A549 (cell line): ENCODE measurements around the gene P4HB.

Source experiments
- CEBPB ChIP-seq, 2 experiments: fragments of >200 bp in 1 of 2; sonication (Bioruptor Twin) in 1 of 2; formaldehyde crosslinking in 1 of 2; IDR thresholded peaks; 2 replicates each; pipeline ENCODE4 v1.6.1; 2012 to 2016
- EP300 ChIP-seq, 2 experiments: fragments of >200 bp; sonication (Bioruptor Twin); formaldehyde crosslinking; IDR thresholded peaks; 2 replicates in 1 of 2; 3 replicates in 1 of 2; pipeline ENCODE4 v1.6.1; 2016 to 2017
- KDM1A ChIP-seq: fragments of 200-600 bp; sonication (generic); IDR thresholded peaks from 2 replicates; pipeline ENCODE4 v1.6.1; 2016; ENCODE audit warnings: low read depth, mild to moderate bottlenecking
- MAZ ChIP-seq: fragments of 150-350 bp; IDR thresholded peaks from 2 replicates; pipeline ENCODE4 v1.6.1; 2014; ENCODE audit warnings: antibody characterized with exemption, low read depth, low read length, borderline replicate concordance
- POLR2A ChIP-seq: IDR thresholded peaks from 2 replicates; pipeline ENCODE4 v1.6.1; 2012; ENCODE audit warnings: mild to moderate bottlenecking, low read length
- RFX5 ChIP-seq: fragments of 450-650 bp; IDR thresholded peaks from 2 replicates; pipeline ENCODE4 v1.7.1; 2014; ENCODE audit warnings: antibody characterized with exemption, mild to moderate bottlenecking, moderate library complexity
- ZC3H11A ChIP-seq: fragments of 450-650 bp; IDR thresholded peaks from 2 replicates; pipeline ENCODE4 v1.6.1; 2014; ENCODE audit warnings: antibody characterized with exemption, mild to moderate bottlenecking
- ZFP36 ChIP-seq: fragments of 450-650 bp; IDR thresholded peaks from 2 replicates; pipeline ENCODE4 v1.6.1; 2014; ENCODE audit warnings: borderline replicate concordance; ENCODE audit not compliant: partially characterized antibody
- ZNF302 ChIP-seq: fragments of 250-450 bp; sonication (Bioruptor Pico); IDR thresholded peaks from 2 replicates; pipeline ENCODE4 v1.9.0; 2021; ENCODE audit warnings: inconsistent platforms, mild to moderate bottlenecking, moderate library complexity
- ZSCAN20 ChIP-seq: fragments of 250-450 bp; sonication (Bioruptor Pico); IDR thresholded peaks from 2 replicates; pipeline ENCODE4 v1.8.0; 2022; ENCODE audit warnings: mild to moderate bottlenecking, moderate library complexity
- TF ChIP-seq, protein P1 (sequence below): fragments of >200 bp; sonication (Bioruptor Twin); formaldehyde crosslinking; IDR thresholded peaks from 3 replicates; pipeline ENCODE4 v1.5.1; 2016
- TF ChIP-seq, protein P2 (sequence below): fragments of 200-600 bp; sonication (generic); IDR thresholded peaks from 2 replicates; pipeline ENCODE4 v1.6.1; 2016; ENCODE audit warnings: antibody characterized with exemption, mild to moderate bottlenecking, moderate library complexity
- TF ChIP-seq, protein P3 (sequence below): IDR thresholded peaks from 2 replicates; pipeline ENCODE4 v1.6.1; 2012
- TF ChIP-seq, protein P4 (sequence below): IDR thresholded peaks from 2 replicates; pipeline ENCODE4 v1.6.1; 2012

DNA sequence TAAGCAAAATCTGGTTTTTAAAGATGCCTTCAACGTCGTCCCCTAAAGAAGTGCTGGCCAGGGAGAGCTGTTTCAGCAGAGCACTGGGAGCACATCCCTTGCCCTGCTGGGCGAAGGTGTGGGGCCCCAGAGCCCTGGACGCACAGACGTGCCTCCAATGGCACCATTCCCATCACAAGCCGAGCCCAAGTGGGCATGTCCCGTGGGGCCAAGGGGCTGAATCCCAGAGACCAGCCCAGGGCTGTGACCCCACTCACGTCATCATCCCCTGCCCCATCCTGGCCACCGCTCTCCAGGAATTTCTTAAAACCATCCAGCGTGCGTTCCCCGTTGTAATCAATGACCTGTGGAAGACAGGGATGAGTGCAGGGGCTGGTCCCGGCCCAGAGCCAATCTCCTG is 15.4 kb downstream of the P4HB start:
- TF ChIP-seq RFX5 (no peak), POLR2A (no peak), CEBPB (IDR thresholded peaks at IDR 0.05) (no peak), MAZ (no peak), ZSCAN20 (CRISPR knock-in tag) (no peak), ZC3H11A (no peak), EP300 (IDR thresholded peaks at IDR 0.05) (no peak), ZNF302 (CRISPR knock-in tag) (no peak), ZFP36 (no peak), KDM1A (no peak)
- TF ChIP-seq, protein P1, sequence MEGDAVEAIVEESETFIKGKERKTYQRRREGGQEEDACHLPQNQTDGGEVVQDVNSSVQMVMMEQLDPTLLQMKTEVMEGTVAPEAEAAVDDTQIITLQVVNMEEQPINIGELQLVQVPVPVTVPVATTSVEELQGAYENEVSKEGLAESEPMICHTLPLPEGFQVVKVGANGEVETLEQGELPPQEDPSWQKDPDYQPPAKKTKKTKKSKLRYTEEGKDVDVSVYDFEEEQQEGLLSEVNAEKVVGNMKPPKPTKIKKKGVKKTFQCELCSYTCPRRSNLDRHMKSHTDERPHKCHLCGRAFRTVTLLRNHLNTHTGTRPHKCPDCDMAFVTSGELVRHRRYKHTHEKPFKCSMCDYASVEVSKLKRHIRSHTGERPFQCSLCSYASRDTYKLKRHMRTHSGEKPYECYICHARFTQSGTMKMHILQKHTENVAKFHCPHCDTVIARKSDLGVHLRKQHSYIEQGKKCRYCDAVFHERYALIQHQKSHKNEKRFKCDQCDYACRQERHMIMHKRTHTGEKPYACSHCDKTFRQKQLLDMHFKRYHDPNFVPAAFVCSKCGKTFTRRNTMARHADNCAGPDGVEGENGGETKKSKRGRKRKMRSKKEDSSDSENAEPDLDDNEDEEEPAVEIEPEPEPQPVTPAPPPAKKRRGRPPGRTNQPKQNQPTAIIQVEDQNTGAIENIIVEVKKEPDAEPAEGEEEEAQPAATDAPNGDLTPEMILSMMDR = no peak
- TF ChIP-seq, protein P2, sequence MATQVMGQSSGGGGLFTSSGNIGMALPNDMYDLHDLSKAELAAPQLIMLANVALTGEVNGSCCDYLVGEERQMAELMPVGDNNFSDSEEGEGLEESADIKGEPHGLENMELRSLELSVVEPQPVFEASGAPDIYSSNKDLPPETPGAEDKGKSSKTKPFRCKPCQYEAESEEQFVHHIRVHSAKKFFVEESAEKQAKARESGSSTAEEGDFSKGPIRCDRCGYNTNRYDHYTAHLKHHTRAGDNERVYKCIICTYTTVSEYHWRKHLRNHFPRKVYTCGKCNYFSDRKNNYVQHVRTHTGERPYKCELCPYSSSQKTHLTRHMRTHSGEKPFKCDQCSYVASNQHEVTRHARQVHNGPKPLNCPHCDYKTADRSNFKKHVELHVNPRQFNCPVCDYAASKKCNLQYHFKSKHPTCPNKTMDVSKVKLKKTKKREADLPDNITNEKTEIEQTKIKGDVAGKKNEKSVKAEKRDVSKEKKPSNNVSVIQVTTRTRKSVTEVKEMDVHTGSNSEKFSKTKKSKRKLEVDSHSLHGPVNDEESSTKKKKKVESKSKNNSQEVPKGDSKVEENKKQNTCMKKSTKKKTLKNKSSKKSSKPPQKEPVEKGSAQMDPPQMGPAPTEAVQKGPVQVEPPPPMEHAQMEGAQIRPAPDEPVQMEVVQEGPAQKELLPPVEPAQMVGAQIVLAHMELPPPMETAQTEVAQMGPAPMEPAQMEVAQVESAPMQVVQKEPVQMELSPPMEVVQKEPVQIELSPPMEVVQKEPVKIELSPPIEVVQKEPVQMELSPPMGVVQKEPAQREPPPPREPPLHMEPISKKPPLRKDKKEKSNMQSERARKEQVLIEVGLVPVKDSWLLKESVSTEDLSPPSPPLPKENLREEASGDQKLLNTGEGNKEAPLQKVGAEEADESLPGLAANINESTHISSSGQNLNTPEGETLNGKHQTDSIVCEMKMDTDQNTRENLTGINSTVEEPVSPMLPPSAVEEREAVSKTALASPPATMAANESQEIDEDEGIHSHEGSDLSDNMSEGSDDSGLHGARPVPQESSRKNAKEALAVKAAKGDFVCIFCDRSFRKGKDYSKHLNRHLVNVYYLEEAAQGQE = no peak
- TF ChIP-seq, protein P3, sequence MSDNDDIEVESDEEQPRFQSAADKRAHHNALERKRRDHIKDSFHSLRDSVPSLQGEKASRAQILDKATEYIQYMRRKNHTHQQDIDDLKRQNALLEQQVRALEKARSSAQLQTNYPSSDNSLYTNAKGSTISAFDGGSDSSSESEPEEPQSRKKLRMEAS = no peak
- TF ChIP-seq, protein P4, sequence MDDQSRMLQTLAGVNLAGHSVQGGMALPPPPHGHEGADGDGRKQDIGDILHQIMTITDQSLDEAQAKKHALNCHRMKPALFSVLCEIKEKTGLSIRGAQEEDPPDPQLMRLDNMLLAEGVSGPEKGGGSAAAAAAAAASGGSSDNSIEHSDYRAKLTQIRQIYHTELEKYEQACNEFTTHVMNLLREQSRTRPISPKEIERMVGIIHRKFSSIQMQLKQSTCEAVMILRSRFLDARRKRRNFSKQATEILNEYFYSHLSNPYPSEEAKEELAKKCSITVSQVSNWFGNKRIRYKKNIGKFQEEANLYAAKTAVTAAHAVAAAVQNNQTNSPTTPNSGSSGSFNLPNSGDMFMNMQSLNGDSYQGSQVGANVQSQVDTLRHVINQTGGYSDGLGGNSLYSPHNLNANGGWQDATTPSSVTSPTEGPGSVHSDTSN = no peak
